ENCODE data around the gene HHATL.

HHATL gene

DNA sequence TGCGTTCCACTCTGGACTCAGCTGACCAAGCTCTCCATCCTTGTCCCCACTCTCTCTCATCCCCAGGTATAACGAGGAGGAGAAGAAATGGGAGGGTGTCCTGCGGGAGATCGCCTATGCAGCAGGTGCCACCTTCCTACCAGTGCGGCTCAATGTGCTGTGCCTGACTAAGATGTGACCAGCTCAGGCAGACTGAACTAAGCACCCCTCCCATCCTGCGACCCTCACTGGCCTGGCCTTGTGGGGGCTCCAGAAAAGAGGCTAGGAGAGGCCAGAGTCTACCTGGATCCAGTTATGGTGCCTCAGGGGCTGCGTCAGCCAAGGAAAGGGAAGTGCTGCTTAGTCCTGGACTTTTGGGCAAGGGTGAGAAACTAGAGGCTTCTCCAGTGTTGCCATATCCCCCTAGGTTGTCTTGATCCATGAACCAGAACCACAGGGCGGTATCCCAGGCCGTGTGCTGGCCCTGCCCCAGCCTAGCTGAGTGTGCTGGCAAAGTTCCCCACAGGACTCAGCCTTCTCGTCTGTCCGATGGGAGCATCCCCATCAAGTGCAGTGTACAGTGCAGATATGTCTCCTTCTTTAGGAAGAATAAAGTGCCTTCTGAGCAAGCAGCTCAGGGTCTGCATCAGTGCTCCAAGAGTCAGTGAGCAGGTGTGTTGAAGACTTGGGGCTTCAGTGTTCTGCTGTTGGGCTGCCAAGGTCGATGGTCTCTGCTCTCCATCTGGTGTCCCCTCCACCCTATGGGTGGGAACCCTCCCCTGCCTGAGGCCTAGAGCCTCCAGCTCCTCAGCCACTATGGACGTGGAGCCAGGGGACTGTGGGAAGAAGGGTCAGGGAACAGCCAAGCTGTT lies 10.6 kb downstream of the HHATL start:
- ChIA-PET CTCF (no interaction called here), POLR2A (no interaction called here)
- no peak for TF ChIP-seq ELF4 (IDR thresholded peaks at IDR 0.05)
- TF ChIP-seq, protein P1, sequence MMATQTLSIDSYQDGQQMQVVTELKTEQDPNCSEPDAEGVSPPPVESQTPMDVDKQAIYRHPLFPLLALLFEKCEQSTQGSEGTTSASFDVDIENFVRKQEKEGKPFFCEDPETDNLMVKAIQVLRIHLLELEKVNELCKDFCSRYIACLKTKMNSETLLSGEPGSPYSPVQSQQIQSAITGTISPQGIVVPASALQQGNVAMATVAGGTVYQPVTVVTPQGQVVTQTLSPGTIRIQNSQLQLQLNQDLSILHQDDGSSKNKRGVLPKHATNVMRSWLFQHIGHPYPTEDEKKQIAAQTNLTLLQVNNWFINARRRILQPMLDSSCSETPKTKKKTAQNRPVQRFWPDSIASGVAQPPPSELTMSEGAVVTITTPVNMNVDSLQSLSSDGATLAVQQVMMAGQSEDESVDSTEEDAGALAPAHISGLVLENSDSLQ (IDR thresholded peaks at IDR 0.05) = no peak
- no peak for TF ChIP-seq ZNF384 (IDR thresholded peaks at IDR 0.05)
- TF ChIP-seq L3MBTL2 (conservative IDR thresholded peaks at IDR 0.05) = no peak
- no peak for TF ChIP-seq SUZ12 (IDR thresholded peaks at IDR 0.05)
- no peak for TF ChIP-seq LEF1 (IDR thresholded peaks at IDR 0.05; ENCODE audit: borderline replicate concordance)
- no peak for TF ChIP-seq SP1 (IDR thresholded peaks at IDR 0.05)
- TF ChIP-seq BHLHE40 (IDR thresholded peaks at IDR 0.05; ENCODE audit: borderline replicate concordance) = no peak
- TF ChIP-seq ARNT (IDR thresholded peaks at IDR 0.05) = no peak
- TF ChIP-seq CTBP1 (IDR thresholded peaks at IDR 0.05; ENCODE audit: borderline replicate concordance) = no peak
- no peak for TF ChIP-seq FOXA1 (IDR thresholded peaks at IDR 0.05)
- TF ChIP-seq TARDBP (IDR thresholded peaks at IDR 0.05) = no peak
- TF ChIP-seq FOXK2 (IDR thresholded peaks at IDR 0.05) = no peak
- no peak for TF ChIP-seq FOXM1 (IDR thresholded peaks at IDR 0.05; ENCODE audit: borderline replicate concordance)
- no peak for TF ChIP-seq NFRKB (IDR thresholded peaks at IDR 0.05)
- no peak for TF ChIP-seq HDGF (IDR thresholded peaks at IDR 0.05; ENCODE audit: borderline replicate concordance)
- no peak for DNase-seq (ENCODE audit: extremely low spot score)

DNA sequence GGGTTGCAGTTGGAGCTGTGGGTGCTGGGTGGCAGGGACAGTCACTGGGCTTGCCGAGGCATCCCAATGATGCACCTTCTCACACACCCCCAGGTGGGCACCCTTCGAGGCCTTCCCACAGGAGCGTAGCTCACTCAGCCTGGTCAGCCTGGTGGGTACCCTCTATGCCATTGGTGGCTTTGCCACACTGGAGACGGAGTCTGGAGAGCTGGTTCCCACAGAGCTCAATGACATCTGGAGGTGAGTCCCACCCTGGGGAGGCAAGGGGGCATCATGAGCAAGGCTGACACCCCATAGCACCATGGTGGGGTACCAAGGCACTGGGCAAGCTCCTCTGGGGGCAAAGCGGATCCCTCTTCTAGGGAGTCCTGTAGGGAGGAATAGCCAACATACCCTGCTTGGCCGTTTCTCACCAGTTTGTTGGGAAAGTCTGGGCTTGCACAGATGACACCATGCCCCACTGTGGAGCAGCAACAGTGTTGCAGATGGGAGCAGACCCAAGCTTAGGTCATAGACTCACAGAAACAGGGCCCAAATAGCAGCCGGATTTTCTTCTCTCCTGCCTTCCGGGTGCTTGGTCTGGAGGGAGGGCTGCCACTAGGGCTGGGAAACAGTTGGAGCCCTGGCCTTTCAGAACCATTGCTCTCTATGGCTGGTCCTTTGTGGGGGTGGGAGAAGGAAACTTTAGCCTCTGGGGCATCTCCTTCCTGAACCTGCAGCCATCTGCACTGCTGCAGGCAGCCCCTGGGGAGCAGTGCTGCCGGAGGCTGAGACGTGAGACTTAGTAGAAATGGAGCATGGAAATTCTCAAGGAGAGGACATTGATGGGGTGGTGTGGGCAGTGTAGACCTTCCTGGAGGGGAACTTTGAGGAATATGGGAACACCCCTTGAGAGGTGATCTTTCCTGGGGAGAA lies 11.6 kb downstream of the HHATL start:
- no peak for DNase-seq (ENCODE audit: extremely low spot score)
- TF ChIP-seq, protein P1 (IDR thresholded peaks at IDR 0.05) = no peak
- TF ChIP-seq NFRKB (IDR thresholded peaks at IDR 0.05) (no peak), FOXA1 (IDR thresholded peaks at IDR 0.05) (no peak), HDGF (IDR thresholded peaks at IDR 0.05; ENCODE audit: borderline replicate concordance) (no peak), SUZ12 (IDR thresholded peaks at IDR 0.05) (no peak), ARNT (IDR thresholded peaks at IDR 0.05) (no peak)
- CTCF ChIA-PET = no interaction called here
- POLR2A ChIA-PET = interaction anchor here (0.6 kb wide), 1 partner anchor 114 kb away, joined by 4 read pairs; no protein-coding TSS in a partner anchor

DNA sequence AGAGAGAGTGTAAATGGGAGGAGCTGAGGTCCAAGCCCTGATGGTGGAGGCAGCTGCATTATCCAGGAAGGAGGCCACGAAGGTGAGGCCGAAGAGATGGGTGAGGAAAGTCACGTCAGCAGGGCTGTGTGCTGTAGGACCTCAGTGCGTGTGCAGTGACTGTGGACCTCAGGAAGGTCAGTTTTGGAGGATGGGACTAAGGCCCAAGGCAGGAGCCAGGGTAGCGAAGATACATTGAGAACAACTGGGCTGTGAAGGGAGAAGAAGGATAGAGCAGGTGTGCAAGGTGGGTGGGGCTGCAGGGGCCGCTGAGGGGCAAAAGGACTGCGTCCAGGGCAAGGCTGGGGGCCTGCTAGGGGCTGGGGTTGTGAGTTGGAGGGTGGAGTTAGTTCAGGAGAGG lies 12.4 kb downstream of the HHATL start:
- CTCF ChIA-PET = no interaction called here
- DNase-seq (ENCODE audit: extremely low spot score) = no peak
- POLR2A ChIA-PET = no interaction called here
- TF ChIP-seq LEF1 (IDR thresholded peaks at IDR 0.05; ENCODE audit: borderline replicate concordance) (no peak), BHLHE40 (IDR thresholded peaks at IDR 0.05; ENCODE audit: borderline replicate concordance) (no peak), CTBP1 (IDR thresholded peaks at IDR 0.05; ENCODE audit: borderline replicate concordance) (no peak), FOXA1 (IDR thresholded peaks at IDR 0.05) (no peak), ELF4 (IDR thresholded peaks at IDR 0.05) (no peak), TARDBP (IDR thresholded peaks at IDR 0.05) (no peak), FOXM1 (IDR thresholded peaks at IDR 0.05; ENCODE audit: borderline replicate concordance) (no peak), SP1 (IDR thresholded peaks at IDR 0.05) (no peak), HDGF (IDR thresholded peaks at IDR 0.05; ENCODE audit: borderline replicate concordance) (no peak), FOXK2 (IDR thresholded peaks at IDR 0.05) (no peak), ZNF384 (IDR thresholded peaks at IDR 0.05) (no peak), NFRKB (IDR thresholded peaks at IDR 0.05) (no peak), ARNT (IDR thresholded peaks at IDR 0.05) (no peak)
- TF ChIP-seq, protein P1 (IDR thresholded peaks at IDR 0.05) = no peak

GRCh38 chr3:42689421-42690014 lies 13.1 kb downstream of the HHATL start:
- no peak for DNase-seq (ENCODE audit: extremely low spot score)
- TF ChIP-seq ELF4 (IDR thresholded peaks at IDR 0.05) = no peak
- TF ChIP-seq SUZ12 (IDR thresholded peaks at IDR 0.05) = no peak
- no peak for TF ChIP-seq HDGF (IDR thresholded peaks at IDR 0.05; ENCODE audit: borderline replicate concordance)
- no peak for TF ChIP-seq CTBP1 (IDR thresholded peaks at IDR 0.05; ENCODE audit: borderline replicate concordance)
- no peak for TF ChIP-seq ARNT (IDR thresholded peaks at IDR 0.05)
- no peak for TF ChIP-seq FOXA1 (IDR thresholded peaks at IDR 0.05)
- no peak for TF ChIP-seq BHLHE40 (IDR thresholded peaks at IDR 0.05; ENCODE audit: borderline replicate concordance)
- TF ChIP-seq L3MBTL2 (conservative IDR thresholded peaks at IDR 0.05) = no peak
- TF ChIP-seq FOXM1 (IDR thresholded peaks at IDR 0.05; ENCODE audit: borderline replicate concordance) = no peak
- no peak for TF ChIP-seq LEF1 (IDR thresholded peaks at IDR 0.05; ENCODE audit: borderline replicate concordance)
- TF ChIP-seq FOXK2 (IDR thresholded peaks at IDR 0.05) = no peak
- no peak for TF ChIP-seq TARDBP (IDR thresholded peaks at IDR 0.05)
- TF ChIP-seq, protein P1 (IDR thresholded peaks at IDR 0.05) = no peak
- no peak for TF ChIP-seq SP1 (IDR thresholded peaks at IDR 0.05)
- TF ChIP-seq ZNF384 (IDR thresholded peaks at IDR 0.05) = no peak
- TF ChIP-seq NFRKB (IDR thresholded peaks at IDR 0.05) = no peak
- ChIA-PET CTCF (no interaction called here), POLR2A (no interaction called here)
